NCI-H1417 treated with DMSO at 0.1 percent for 48 hours (cell line): ENCODE measurements around the gene NKD2.
"Not testable (repeated sequence)": the region's sequence is repeated elsewhere in the genome, so short reads cannot be mapped to it uniquely, and the experiment has no call there.

Source experiments
- DNase-seq: peaks from one replicate; lab custom pipeline; 2025; lab: John Stamatoyannopoulos, UW

The NKD2 gene

DNA sequence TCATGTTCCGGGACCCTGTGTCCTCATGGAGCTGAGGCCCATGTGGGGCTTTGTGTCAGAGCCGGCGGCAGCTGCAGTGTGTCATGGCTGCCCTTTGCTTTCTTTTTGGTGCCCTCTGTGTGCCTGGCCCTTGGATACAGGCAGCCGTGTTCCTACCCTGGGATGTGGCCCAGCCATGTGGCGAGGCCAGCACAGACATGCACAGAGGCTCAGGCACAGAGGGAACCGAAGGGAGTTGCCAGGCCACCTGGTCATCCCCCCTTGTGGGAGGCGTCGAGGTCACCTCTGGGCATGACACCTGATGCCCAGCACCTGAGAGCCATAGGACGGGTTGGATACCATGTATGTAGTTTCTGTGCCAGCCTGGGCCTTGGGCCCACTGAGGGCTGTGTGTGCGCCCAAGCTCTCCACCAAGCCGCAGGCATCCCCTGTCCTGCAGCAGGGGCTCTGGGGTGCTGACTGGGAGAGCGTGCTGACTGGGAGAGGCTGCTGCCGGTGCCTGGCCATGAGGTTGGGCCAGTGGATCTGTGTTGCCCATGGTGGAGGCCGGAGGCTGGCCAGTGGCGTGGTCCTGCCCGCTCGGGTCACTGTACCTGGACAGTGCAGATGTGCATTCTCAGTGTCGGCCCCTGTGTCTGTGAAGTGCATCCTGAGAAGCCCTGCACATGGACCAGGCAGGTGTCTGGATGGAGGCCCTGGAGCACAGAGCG lies 4.8 kb downstream of the NKD2 start:
- no peak for DNase-seq

GRCh38 chr5:1013948-1014301 lies 5.3 kb downstream of the NKD2 start:
- no peak for DNase-seq

DNA sequence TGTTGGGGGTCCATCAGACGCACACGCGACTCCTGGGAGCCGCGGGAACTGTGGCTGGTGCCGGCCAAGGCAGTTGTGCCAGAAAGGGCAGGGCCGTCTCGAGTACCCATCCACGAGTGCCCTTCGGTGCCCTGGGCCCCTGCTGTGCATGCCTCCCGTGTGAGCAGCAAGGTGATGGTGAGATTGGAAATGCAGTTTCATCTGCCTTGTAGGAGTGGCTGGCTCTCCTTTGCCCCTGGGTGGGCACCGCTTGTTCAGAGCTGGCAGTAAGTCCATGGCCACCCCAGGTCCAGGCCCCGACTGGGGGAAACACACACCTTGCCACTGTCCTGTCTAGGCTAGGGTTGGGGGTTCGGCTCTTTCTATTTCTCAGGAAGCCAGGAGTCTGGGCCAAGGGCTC lies 5.7 kb downstream of the NKD2 start:
- no peak for DNase-seq

DNA sequence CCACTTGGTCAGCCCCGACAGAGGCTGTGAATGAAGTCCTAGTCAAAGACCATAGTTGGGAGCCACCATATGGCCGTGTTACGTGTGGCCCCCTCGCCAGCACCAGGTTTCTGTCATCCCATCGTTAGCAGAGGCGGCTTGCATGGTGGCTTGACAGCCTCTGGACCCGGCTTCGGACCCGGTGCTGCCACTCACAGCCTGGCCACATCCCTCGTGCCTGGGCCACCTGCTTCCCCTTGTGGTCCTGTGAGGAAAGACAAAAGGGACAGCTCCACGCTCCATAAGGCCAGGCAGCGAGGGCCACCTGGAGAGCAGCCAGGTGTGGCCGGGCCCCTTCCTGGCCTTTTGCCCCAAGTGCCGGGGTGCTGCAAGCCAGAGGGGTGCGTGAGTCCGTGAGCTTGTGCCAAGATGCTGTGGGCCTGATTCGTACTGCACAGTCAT lies 6.2 kb downstream of the NKD2 start:
- no peak for DNase-seq

- no peak for DNase-seq
Observed at GRCh38 chr5:1015507-1015906, 6.9 kb downstream of the NKD2 start.

DNA sequence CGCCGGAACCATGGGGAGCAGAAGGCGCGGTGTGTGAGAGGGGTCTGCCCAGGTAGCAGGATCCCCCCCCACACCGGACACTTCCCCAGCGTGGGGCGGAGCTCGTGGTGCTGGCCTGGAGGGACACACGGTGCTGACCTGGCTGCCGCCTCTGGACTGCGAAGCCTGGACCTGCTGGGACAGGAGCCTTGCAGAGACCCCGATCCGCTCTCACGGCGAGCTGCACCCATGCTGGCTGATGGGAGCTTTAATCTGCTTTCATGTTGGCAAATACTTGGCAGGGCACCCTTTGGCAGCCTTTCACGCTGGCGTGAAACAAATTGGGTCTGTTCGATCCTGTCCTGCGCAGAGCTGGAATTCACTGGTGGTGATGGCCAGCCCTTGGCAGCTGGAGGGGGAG lies 7.4 kb downstream of the NKD2 start:
- no peak for DNase-seq

- DNase-seq, result no peak
Observed at GRCh38 chr5:1016476-1016875, 7.9 kb downstream of the NKD2 start.

- DNase-seq, result no peak
Observed at GRCh38 chr5:1017056-1017455, 8.5 kb downstream of the NKD2 start.

- no peak for DNase-seq
Observed at GRCh38 chr5:1017691-1018455, 9.3 kb downstream of the NKD2 start.

- DNase-seq, result no peak
Observed at GRCh38 chr5:1018596-1018995, 10.0 kb downstream of the NKD2 start.

DNA sequence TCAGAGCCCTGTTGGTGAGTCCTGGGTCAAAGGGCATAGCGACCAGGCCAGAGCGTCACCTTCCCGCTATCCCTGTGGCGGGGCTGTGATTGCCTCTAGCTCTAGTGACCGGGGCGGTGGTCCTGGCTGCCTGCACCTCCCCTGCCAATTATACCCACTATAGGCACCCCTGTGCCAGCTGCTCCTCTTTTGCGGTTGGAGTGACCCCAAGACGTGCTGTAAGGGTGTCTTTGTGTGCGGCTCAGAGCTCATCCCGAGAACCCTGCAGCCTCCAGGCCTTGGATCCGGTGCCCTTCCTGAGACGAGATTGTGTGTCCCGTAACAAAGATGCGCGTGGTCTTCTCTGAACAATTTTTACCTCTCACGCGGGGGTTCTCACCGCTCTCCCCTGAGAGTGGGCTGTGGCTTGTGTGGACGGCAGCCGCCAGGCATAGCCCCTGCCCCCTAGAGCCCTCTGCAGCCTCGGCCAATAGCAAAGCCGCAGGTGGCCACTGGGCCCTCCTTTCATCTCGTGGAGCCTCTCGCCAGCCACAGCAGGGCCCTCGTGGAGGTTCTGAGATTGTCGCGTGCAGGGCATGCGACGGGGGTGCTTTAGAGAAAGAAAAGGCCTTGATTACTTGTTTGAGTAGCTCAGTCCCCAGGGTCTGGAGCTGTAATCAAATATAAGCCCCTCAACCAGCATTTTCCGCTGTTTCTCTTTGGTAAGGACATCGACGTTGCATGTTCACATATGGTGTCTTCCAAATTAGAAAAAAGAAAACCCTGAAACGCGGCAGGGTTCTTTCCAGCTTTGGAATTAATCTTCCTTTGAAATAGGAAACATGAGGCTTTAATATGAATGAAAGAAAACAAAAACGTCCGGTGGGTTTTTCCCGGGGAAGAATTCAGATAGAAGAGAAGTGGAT lies 10.7 kb downstream of the NKD2 start:
- DNase-seq, result no peak

DNA sequence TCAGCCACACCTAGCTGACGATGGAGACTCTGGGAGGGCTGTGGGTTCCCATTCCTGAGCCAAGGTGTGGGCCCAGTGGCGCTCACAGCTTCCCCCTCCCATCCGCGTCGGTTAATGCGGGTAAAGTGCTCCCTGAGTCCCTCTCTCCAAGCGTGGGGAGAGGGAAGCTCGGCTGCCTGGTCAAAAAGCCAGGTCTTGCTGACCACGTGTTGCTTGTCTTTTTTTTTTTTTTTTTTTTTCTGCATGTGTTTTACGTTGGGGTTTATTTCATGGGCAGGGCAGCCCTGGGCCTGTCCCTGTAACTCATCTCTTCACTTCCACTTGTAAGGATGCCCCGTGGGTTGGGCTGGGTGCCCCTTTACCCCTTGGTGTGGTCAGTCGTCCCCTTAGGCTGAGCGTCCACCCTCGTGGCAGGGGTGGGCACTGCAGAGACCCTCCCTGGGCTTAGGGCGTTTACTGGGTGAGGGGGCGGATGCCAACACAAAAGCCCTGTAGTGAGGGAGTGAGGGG lies 11.9 kb downstream of the NKD2 start:
- no peak for DNase-seq

GRCh38 chr5:1021136-1021968 lies 12.8 kb downstream of the NKD2 start:
- no peak for DNase-seq

- not testable (repeated sequence) for DNase-seq
Observed at GRCh38 chr5:1021969-1022336, 13.4 kb downstream of the NKD2 start.

GRCh38 chr5:1026700-1027621 lies 18.4 kb downstream of the NKD2 start:
- DNase-seq, result no peak

GRCh38 chr5:1027631-1028441 lies 19.2 kb downstream of the NKD2 start:
- DNase-seq, result no peak

- DNase-seq, result no peak
Observed at GRCh38 chr5:1028481-1029281, 20.1 kb downstream of the NKD2 start.

DNA sequence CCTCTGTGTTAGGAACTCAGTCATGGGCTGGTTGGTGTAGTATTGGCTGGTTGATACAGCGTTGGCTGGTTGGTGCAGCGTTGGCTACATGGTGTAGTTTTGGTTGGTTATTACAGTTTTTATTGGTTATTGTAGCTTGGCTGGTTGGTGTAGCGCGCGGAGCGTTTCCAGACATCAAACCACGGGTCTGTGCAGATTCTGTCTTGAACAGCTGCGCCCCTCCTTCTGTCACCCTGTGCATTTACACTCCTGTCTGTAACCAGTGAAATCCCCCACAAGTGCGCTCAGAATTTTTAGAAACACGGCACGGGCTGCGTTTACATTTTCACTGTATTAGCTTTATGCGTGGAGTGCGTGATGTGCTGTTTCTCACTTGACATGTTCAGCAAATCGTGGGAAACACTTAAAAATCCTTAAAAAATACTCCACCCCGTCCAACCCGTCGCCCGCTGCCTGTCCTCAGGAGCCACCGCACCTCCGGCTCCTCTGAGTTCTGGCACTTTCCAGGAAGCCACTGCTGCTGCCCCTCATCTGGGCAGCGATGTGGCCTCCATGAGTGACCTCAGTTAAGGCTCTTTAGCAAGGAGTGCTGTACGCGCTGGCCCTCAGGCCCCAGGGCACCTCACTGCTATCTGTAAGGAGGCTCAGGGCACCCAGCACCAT lies 20.8 kb downstream of the NKD2 start:
- no peak for DNase-seq
